IPS-15b (cell line): ENCODE results near the gene PRKCE.

Experiments used
- H3K27me3 ChIP-seq: one replicate; pipeline ENCODE4 v1.6.1; 2013; ENCODE audit warnings: low read length; ENCODE audit not compliant: control insufficient read depth, insufficient read depth
- H3K36me3 ChIP-seq: one replicate; pipeline ENCODE4 v1.6.1; 2013; ENCODE audit warnings: low read length; ENCODE audit not compliant: control insufficient read depth, insufficient read depth
- H3K4me1 ChIP-seq: one replicate; pipeline ENCODE4 v1.6.1; 2013; ENCODE audit warnings: mild to moderate bottlenecking, low read length; ENCODE audit not compliant: control insufficient read depth, insufficient read depth
- H3K4me3 ChIP-seq: one replicate; pipeline ENCODE4 v1.5.1; 2013; ENCODE audit warnings: low read depth, low read length
- H3K9ac ChIP-seq: one replicate; pipeline ENCODE4 v1.6.1; 2013; ENCODE audit warnings: low read depth, mild to moderate bottlenecking, low read length
- H3K9me3 ChIP-seq: one replicate; pipeline ENCODE4 v1.6.1; 2013; ENCODE audit warnings: mild to moderate bottlenecking, low read length; ENCODE audit not compliant: control insufficient read depth, insufficient read depth

The PRKCE gene

GRCh38 chr2:46030330-46030729 is 378.9 kb downstream of the PRKCE start:
- Histone ChIP-seq H3K4me3 (no peak overlapping the region), H3K9ac (no peak overlapping the region), H3K36me3 (no peaks in the 10 kb centered on the region), H3K27me3 (no peaks in the 10 kb centered on the region), H3K9me3 (no peaks in the 10 kb centered on the region), H3K4me1 (no peaks in the 10 kb centered on the region)

- H3K4me3 ChIP-seq: no peak overlapping the region
Observed at GRCh38 chr2:46032161-46032813, 380.8 kb downstream of the PRKCE start.

GRCh38 chr2:46032996-46033395 is 381.5 kb downstream of the PRKCE start:
- Histone ChIP-seq H3K27me3 (no peaks in the 10 kb centered on the region), H3K36me3 (no peaks in the 10 kb centered on the region), H3K4me1 (no peaks in the 10 kb centered on the region), H3K4me3 (no peak overlapping the region), H3K9me3 (no peaks in the 10 kb centered on the region), H3K9ac (no peak overlapping the region)

More at GRCh38 chr2:46032161-46032813, 380.8 kb downstream of the PRKCE start:
- Histone ChIP-seq H3K9ac (no peak overlapping the region), H3K4me1 (no peaks in the 10 kb centered on the region), H3K9me3 (no peaks in the 10 kb centered on the region), H3K27me3 (no peaks in the 10 kb centered on the region), H3K36me3 (no peaks in the 10 kb centered on the region)

- Histone ChIP-seq H3K27me3 (no peaks in the 10 kb centered on the region), H3K9me3 (no peaks in the 10 kb centered on the region), H3K4me1 (no peaks in the 10 kb centered on the region), H3K4me3 (no peak overlapping the region), H3K36me3 (no peaks in the 10 kb centered on the region), H3K9ac (no peak overlapping the region)
Observed at GRCh38 chr2:46034535-46034934, 383.1 kb downstream of the PRKCE start.

- no peak overlapping the region for H3K9ac ChIP-seq
- H3K36me3 ChIP-seq: no peaks in the 10 kb centered on the region
- H3K4me1 ChIP-seq: no peaks in the 10 kb centered on the region
- no peaks in the 10 kb centered on the region for H3K9me3 ChIP-seq
- H3K4me3 ChIP-seq: no peak overlapping the region
- H3K27me3 ChIP-seq: no peaks in the 10 kb centered on the region
Observed at GRCh38 chr2:46036929-46037328, 385.5 kb downstream of the PRKCE start.

GRCh38 chr2:46039543-46040303 is 388.2 kb downstream of the PRKCE start:
- Histone ChIP-seq H3K36me3 (no peaks in the 10 kb centered on the region), H3K4me3 (no peak overlapping the region), H3K9me3 (no peaks in the 10 kb centered on the region), H3K4me1 (no peaks in the 10 kb centered on the region), H3K9ac (no peak overlapping the region), H3K27me3 (no peaks in the 10 kb centered on the region)

- no peaks in the 10 kb centered on the region for H3K27me3 ChIP-seq
- no peak overlapping the region for H3K4me3 ChIP-seq
- no peak overlapping the region for H3K9ac ChIP-seq
- H3K9me3 ChIP-seq: no peaks in the 10 kb centered on the region
- no peaks in the 10 kb centered on the region for H3K4me1 ChIP-seq
- H3K36me3 ChIP-seq: no peaks in the 10 kb centered on the region
Observed at GRCh38 chr2:46040563-46041155, 389.2 kb downstream of the PRKCE start.

- Histone ChIP-seq H3K36me3 (no peaks in the 10 kb centered on the region), H3K27me3 (no peaks in the 10 kb centered on the region), H3K9ac (no peak overlapping the region), H3K9me3 (no peaks in the 10 kb centered on the region), H3K4me1 (no peaks in the 10 kb centered on the region), H3K4me3 (no peak overlapping the region)
Observed at GRCh38 chr2:46041434-46041833, 390.0 kb downstream of the PRKCE start.

GRCh38 chr2:46042207-46042637 is 390.7 kb downstream of the PRKCE start:
- no peaks in the 10 kb centered on the region for H3K9me3 ChIP-seq
- no peaks in the 10 kb centered on the region for H3K36me3 ChIP-seq
- H3K9ac ChIP-seq: no peak overlapping the region
- H3K27me3 ChIP-seq: no peaks in the 10 kb centered on the region
- H3K4me1 ChIP-seq: no peaks in the 10 kb centered on the region
- H3K4me3 ChIP-seq: no peak overlapping the region

- Histone ChIP-seq H3K27me3 (no peaks in the 10 kb centered on the region), H3K4me3 (no peak overlapping the region), H3K4me1 (no peaks in the 10 kb centered on the region), H3K36me3 (no peaks in the 10 kb centered on the region), H3K9ac (no peak overlapping the region), H3K9me3 (no peaks in the 10 kb centered on the region)
Observed at GRCh38 chr2:46042711-46043110, 391.2 kb downstream of the PRKCE start.

- Histone ChIP-seq H3K36me3 (no peaks in the 10 kb centered on the region), H3K4me3 (no peak overlapping the region), H3K9me3 (no peaks in the 10 kb centered on the region)
Observed at GRCh38 chr2:46045888-46046287, 394.4 kb downstream of the PRKCE start.

GRCh38 chr2:46047290-46047689 is 395.8 kb downstream of the PRKCE start:
- Histone ChIP-seq H3K9ac (no peak overlapping the region), H3K9me3 (no peaks in the 10 kb centered on the region), H3K27me3 (no peaks in the 10 kb centered on the region), H3K36me3 (no peaks in the 10 kb centered on the region), H3K4me1 (no peaks in the 10 kb centered on the region), H3K4me3 (no peak overlapping the region)

More at GRCh38 chr2:46045888-46046287, 394.4 kb downstream of the PRKCE start:
- no peaks in the 10 kb centered on the region for H3K4me1 ChIP-seq
- H3K9ac ChIP-seq: no peak overlapping the region
- H3K27me3 ChIP-seq: no peaks in the 10 kb centered on the region
